Activated CD4-positive, alpha-beta T cell treated with anti-CD3 and anti-CD28 coated beads for 1 hour (primary cell): Measurements from ENCODE around the gene ZNF341.
A peak's percentile ranks its signal among the peaks of the same experiment; 100 is the strongest.
"Not testable (repeated sequence)": the region's sequence is repeated elsewhere in the genome, so short reads cannot be mapped to it uniquely, and the experiment has no call there.

Experiments
- DNase-seq: peaks from one replicate; pipeline ENCODE4 v3.0.0-alpha.2; 2020

The ZNF341 gene

DNA sequence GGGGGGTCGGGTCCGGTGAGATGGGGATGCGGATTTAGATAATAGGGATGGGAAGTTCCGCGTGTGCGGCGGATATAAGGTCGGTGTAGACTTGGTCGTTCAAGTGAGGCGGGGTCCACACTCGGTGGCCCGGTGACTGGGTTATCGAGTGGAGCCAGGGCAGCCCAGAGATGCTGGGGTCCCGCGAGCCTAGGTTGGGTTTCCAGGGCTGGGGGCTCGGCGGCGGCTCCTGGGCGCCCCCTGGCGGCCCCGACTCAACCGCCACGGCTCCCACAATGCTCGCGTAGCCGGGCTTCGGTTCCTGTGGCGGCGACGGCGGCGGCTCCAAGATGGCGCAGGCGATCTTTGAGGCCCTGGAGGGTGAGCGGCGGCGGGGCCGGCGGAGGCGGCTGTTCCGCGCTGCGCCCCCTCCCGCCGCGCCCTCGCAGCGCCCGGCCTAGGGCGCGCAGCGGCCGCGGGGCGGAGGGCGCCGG, at the start of gene ZNF341:
Gene ZNF341 (plus strand): TSS at position 304 of the 473 bp plus-strand sequence. CDS start 26 bp downstream, at position 330.
- DNase-seq: peak; percentile 84

DNA sequence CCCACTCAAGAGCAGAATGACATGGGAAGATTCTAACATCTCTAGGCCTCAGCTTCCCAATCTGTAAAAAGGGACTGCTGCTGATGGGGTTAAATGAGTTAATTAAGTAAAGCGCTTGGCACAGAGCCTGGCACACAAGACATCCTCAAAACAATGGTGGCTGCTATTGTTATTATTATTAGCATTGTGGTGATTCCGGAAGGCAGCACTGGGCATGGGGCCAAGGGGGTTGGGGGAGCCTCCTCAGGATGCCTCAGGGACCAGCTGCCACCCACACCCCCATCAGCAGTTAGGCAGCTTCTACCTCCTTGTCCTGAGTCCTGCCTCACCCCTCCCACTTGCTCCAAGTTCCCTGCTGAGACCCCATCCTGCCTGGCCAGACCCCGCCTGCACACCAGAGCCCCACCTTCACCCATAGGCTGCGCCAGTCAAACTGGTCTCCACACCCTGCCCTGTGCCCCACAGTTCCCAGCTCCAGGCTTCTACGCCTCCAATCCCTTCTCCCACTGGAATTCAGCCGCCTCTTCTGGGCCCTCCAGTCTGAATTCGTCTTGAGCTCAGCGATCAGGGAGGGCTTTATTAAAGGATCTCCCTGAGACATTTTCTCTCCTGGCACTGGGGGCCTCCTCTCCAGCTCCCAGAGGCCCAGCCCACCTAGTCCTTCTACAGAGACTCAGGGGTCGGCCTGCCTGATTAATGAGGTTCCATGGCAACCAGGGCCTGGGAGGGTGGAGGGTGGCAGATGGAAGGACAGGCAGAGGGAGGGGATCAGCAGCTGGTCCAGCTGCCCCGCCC, 47.1 kb upstream of the ZNF341 start:
- DNase-seq: no peak

DNA sequence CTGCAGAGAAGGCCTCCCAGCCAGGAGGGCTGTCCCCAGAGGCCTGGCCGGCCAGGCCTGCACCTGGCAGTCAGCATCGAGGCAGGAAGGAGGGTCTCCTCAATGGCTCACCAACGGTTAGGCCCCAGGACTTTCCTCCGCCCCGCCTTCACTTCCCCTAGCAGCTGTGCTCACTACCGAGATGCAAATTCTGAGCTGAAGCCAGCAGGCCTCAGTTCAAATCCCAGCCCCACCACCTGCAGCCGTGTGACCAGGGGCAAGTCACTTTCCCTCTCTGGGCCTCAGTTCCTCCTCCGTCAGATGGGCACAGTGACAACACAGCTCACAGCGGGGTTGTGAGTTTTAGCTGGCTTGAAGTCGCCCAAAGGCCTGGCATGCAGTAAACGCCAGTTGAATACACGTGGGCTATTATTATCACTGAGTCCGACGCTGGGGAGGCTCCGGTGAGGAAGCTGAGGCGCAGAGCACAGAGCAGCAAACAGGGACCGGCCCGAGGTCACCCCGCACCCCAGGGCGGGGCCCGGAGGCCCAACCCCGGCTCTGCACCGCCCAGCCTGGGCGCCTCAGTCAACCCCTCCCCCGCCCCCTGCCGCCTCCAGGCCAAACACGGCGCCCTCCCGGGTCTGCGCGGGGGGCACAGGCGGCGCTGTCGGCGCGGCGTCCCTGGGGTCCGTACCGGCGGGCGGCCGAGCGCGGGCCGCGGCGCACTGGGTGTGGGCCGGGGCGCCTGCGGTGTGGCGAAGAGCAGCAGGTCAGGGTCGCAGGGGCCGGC, 46.3 kb upstream of the ZNF341 start:
- no peak for DNase-seq

DNA sequence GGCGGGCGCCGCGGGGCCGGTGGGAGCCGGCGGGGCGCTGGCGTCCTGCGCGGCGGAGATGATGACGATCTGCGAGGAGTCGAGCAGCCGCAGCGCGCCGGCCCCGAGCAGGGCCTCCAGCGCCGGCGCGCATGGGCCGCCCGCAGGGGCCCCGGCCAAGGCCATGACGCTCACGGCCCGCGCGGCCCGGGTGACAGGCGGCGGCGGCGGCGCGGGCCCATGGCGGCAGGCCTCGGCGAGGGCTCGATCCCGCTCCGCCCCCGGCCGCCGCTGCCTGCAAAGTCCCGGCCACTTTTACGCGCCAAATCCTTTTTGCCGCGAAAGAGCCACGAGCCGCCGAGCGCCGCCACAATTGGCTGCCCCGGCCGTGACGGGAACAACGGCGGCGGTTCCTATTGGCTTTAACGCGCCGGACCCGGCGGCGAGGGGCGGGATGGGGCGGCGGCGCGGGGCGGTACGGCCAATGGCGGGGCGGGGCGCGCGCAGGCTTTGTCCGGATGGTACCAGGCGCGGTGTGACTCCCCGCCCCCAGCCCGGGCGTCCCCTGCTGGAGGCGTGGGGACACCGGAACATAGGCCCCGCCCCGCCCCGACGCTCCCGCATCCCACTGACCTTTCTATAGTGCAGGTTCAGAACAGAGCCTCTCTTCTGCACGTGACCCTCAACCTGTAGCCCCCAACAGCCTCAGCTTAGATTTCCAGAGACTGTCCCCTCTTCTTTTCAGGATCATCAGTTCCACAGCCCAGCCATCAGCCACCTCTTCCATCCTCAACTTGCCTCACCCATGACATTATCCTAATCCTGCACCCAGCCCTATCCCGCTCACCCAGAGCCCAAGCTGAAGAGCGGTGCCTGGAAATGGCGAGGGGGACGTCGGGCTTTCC, 45.5 kb upstream of the ZNF341 start, which contains the start of gene E2F1:
Gene E2F1 (minus strand): TSS at position 286 of the 884 bp plus-strand sequence. CDS start 121 bp downstream, at position 165.
- peak; percentile 86 for DNase-seq

DNA sequence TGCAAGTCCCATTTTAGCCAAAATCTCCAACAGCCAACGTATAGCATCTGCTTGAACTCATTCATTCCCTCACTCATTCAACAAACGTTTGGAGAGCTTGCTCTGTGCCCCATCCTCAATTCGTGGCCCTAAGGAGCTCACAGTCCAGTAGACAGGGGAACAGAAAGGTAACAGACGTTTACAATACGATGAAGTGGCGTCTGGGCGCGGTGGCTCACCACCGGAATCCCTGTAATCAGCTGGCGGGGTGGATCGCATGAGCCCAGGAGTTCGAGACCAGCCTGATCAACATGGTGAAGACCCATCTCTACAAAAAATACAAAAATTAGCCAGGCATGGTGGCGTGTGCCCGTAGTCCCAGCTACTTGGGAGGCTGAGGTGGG, 44.8 kb upstream of the ZNF341 start:
- no peak for DNase-seq

DNA sequence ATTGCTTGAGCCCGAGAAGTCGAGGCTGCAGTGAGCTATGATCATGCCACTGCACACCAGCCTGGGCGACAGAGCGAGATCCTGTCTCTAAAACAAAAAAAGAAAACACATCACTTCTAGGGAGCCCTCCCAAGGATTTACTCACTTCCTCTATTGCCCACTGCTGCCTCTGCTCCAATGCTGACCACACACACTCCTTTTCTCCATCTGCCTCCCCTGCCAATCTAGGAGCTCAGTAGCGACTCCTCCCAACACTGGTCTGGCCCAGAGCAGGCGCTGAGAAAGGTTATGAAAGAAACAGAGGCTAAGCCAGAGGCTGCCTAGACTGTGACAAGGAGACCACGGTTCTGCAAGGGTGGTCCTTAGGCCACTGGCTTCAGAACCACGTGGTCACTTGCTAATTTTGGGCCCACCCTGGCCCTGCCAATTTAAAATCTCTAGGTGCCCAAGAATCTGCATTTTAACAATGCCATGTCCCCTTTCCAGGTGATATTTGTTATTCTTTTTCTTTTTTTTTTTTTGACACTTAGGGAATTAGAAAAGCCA, 44.4 kb upstream of the ZNF341 start:
- no peak for DNase-seq

DNA sequence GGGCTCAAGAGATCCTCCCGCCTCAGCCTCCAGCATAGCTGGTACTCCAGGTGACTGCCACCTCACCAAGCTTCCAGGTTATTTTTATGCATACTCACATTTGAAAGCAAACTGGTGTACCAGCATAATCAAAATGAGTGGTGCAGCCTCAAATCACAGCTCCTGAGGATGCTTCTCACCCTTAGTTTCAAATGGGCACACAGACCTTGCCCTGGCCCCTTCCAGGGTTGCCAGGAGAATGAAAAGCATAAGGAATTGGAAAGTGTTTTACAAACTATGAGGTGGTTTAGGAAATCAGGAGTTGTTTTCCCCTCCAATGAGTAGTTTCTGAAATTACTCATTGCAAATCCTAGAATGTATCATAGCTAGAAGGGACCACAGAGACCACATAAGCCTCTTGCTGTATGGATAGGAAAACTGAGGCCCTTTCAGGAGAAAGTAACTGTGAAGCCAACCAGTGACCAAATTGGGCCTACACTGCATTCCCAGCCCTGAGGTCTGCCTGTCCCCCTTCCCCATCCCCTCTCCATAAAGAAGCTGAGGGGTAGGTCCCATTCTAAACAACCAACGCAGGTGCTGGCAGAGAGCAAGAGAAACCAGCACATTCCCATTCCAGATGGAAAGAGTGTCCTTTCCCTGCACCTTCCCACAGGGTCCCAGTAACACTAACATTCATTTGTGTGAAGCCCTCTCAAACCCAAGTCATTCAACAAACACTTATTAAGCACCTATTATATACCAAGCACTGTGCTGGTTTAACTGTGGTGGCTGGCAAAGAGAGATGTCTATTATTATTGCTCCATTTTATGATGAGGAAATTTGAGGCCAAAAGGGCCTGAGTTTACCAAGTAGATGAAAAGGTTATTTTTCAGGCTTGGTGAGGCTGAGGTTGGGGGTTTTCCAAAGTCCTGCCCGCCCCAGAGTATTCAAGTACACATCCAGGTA, 43.5 kb upstream of the ZNF341 start:
- DNase-seq: no peak

DNA sequence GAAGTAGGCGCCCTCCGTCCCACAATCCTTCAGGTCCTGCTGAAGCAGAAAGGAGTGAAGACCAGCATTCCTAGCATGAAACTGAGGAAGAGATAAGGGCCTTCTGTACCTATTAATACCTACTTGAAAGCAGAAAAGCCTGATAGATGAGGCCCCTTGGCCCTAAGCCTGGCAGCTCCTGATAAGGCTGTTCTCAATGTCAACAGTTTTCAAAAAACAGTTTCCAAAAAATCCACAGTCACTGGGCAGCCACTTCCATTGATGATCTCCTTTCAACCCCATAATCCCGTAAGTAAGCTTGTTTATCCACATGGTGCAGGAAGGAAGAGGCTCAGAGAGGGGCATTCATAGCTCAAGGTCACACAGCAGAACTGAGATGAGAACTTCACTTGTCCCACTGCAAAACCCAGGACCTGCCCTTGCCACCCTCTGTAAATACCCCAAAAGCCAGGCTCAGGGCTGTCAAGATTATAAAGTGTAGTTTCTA, 42.8 kb upstream of the ZNF341 start:
- DNase-seq: no peak

DNA sequence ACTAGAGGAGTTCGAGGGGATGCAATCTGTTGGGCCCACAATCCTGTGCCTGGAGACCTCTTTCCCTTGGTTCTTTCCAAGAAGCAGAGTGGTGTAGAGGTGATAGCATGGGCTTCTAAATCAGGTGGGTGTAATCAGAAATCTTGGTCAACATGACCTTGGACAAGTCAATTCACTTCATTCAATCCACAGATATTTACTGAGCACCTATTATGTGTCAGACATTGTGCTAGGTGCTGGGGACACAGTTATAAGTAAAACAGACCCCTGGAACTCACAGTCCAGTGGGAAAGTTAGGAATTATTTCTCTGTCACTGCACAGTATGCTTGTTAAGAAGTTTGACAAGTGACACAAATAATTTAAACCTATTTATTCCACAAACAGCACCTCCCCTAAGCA, 42.3 kb upstream of the ZNF341 start:
- DNase-seq: no peak

DNA sequence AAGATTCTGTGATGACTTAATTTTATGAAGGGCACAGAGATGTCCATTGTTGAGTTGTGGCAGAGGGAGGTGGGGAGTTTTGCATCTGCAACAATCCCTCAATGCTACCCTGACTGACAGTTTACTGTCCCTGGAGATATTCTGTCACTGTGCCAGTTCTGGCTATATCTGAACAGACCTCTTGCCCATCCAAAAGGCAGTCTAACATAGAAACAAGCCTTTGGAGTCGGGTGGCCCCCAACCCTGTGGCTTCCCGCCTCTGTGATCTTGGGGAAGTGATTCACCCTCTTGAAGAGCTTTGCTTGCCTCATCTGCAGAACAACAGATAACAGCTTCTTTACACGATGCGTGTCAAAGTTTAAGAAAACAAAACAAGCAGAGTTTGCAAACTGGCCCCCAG, 41.8 kb upstream of the ZNF341 start:
- no peak for DNase-seq

DNA sequence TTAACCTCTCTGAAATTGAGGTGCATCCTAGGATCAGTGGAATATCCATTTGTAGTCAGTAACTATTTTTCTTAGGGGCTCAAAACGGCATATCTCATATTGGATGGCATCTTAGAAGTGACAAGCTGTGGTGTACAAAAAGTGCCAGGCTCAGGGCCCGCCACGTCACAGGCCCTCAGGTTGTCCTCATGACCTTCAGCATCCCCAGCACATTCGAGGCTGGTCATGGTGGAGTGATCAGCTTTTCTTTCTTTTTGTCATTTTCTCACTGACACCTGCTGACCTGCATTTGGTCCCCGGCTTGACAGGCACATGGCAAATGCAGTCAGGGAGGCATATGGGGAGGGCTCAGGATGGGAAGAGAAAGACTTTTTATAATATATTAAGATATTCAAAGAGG, 38.5 kb upstream of the ZNF341 start:
- no peak for DNase-seq

DNA sequence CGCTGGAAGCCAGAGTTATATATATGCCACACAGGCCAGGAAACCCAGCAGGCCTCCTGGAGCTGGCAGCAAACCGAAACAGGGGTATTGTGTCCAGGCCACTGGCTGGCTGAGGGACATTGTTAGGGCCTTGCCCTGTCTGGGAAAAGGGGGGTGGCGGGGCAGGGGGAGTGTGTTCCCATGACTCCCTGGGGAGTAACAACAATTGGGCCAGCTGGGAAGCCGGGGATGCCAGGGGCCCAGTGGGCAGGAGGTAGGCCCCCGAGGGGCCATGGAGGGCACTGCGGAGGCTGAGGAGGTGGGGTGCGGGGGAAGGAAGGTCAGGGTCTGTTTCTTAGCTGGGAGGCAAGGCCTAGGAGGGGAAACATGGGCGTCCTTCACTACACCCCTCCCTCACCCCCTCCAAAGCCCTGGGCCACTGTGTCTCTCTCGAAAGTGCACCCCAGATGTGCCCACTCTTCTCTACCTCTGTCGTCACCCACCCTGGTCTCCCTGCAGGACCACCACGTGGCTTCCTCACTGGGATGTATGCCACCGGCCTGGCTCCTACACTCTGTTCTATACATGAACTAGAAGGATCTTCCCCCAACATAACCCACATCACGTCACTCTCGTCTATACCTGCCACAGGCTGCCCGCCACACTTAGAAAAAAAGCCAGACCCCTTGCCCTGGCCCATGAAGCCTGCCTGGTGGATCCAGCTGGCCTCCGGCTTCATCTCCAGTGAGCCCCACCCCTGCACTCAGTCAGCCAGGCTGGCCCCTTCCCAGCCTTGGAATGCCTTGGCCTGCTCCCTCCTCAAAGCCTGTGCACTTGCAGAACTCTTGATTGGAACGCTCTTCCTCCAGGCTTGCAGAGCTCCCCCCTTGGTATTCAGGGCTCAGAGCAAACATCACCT, 37.8 kb upstream of the ZNF341 start:
- DNase-seq: no peak

DNA sequence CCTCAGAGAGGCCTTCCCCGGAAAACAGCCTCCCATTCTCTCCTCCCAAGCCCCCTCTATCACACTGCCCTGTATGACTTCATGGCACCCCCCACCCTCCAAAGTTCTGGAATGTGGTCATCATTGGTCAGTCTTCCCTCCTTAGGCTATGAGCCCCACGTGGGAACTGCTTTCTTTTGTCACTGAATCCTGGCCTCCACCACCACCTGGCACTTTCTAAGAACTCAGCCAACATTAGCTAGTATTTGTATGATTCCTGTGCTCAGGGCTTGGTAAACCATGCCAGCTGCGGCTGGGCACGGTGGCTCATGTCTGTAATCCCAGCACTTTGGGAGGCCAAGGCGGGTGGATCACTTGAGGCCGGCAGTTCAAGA, 37.2 kb upstream of the ZNF341 start:
- no peak for DNase-seq

DNA sequence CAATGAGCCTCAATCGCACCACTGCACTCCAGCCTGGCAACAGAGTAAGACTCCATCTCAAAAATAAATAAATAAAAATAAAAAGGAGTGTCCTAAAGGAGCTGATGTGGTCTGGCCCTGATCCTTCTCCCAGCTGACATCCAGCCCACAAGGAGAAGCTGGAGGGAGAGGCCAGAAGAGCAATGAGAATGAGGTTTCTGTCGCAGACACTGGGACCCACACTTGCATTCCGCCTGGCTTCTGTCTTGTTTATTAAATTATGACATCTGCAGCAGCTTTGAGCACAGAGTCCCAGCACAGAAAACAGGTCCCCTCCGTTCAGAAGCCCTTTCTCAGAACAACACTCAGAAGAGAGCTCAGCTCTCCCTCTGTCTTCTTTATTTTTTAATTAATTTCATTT, 35.3 kb upstream of the ZNF341 start:
- no peak for DNase-seq

DNA sequence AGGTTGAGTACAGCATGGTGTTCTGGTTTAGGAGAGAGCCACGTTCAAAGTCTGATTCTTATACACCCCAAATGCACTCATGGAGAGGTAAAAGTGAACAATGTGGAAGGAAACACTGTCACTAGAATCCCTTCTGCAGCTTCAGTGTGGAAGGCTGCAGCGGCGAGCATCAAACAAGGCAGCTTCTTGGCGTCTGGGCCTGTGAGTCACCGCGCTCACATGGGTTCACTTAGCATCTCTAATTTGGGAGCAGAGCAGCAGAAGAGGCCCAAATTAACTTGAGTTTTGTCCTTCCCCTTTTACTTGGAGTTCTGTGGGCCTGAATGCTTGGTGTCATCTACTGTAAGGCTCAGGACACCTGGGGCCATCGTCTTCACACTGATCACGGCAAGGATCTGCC, 34.7 kb upstream of the ZNF341 start:
- no peak for DNase-seq

DNA sequence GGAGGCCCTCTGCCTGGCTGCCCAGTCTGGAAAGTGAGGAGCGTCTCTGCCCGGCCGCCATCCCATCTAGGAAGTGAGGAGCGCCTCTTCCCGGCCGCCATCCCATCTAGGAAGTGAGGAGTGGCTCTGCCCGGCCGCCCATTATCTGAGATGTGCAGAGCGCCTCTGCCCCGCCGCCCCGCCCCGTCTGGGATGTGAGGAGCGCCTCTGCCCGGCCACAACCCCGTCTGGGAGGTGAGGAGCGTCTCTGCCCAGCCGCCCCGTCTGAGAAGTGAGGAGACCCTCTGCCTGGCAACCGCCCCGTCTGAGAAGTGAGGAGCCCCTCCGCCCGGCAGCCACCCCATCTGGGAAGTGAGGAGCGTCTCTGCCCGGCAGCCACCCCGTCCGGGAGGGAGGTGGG, 32.8 kb upstream of the ZNF341 start:
- not testable (repeated sequence) for DNase-seq

DNA sequence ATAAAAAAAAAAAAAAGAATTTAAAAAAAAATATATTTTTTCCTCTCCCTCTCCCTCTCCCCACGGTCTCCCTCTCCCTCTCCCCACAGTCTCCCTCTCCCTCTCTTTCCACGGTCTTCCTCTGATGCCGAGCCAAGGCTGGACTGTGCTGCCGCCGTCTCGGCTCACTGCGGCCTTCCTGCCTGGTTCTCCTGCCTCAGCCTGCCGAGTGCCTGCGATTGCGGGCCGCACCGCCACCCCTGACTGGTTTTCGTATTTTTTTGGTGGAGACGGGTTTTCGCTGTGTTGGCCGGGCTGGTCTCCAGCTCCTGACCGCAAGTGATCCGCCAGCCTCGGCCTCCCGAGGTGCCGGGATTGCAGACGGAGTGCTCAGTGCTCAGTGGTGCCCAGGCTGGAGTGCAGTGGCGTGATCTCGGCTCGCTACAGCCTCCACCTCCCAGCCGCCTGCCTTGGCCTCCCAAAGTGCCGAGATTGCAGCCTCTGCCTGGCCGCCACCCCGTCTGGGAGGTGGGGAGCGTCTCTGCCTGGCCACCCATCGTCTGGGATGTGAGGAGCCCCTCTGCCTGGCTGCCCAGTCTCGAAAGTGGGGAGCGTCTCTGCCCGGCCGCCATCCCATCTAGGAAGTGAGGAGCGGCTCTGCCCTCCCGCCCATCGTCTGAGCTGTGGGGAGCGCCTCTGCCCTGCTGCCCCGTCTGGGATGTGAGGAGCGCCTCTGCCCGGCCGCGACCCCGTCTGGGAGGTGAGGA, 30.9 kb upstream of the ZNF341 start:
- not testable (repeated sequence) for DNase-seq

DNA sequence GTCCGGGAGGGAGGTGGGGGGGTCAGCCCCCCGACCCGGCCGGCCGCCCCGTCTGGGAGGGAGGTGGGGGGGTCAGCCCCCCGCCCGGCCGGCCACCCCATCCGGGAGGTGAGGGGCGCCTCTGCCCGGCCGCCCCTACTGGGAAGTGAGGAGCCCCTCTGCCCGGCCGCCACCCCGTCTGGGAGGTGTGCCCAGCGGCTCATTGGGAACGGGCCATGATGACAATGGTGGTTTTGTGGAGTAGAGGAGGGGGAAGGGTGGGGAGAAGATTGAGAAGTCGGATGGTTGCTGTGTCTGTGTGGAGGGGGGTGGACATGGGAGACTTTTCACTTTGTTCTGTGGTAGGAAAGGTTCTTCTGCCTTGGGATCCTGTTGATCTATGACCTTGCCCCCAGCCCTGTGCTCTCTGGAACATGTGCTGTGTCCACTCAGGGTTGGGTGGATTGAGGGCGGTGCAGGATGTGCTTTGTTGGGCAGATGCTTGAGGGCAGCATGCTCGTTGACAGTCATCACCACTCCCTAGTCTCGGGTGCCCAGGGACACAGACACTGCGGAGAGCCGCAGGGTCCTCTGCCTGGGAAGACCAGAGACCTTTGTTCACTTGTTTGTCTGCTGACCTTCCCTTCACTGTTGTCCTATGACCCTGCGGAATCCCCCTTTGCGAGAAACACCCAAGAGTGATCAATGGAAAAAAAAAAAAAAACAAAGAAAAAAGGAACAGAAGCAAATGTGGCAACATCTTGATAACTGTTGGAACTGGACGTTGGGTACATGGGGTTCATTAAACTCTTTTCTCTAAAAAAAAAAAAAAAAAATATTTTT, 30.0 kb upstream of the ZNF341 start:
- DNase-seq: no peak

DNA sequence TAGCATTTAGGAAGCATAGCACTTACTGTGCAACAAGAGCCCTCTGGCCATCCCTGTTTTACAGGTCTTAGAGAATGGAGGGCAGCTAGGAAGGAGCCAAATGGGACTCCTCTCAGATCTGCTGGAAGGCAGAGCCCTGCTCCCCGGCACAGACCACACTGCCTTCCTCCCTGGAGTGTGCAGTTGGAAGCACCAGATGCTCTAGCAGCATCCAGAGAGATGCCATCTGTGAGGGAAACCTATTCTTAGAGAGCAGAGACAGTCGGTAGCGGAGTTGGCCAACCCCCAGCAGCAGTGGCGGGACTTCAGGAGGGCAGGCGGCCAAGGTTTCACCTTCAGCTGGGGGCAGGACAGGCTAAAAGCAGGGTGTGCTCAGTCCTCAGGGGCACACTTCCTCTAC, 28.9 kb upstream of the ZNF341 start:
- DNase-seq: no peak
